ENCODE results near the gene COL4A3.

GRCh38 chr2:227146456-227146855 lies 18.0 kb upstream of the COL4A3 start:
- TF ChIP-seq CTCF (conservative IDR thresholded peaks at IDR 0.05 in 1 of 2, IDR thresholded peaks at IDR 0.05 in 1 of 2; ENCODE audit: extremely low read depth in 1 of 2, insufficient read depth in 1 of 2, low read depth in 1 of 2, low read length in 2 of 2), result no peak
- TF ChIP-seq EZH2 (IDR thresholded peaks at IDR 0.05; ENCODE audit: borderline replicate concordance, low read length), result no peak
